Measurements from ENCODE around the gene TMEM140.
"Not testable (repeated sequence)": the region's sequence is repeated elsewhere in the genome, so short reads cannot be mapped to it uniquely, and the experiment has no call there.

TMEM140 gene

DNA sequence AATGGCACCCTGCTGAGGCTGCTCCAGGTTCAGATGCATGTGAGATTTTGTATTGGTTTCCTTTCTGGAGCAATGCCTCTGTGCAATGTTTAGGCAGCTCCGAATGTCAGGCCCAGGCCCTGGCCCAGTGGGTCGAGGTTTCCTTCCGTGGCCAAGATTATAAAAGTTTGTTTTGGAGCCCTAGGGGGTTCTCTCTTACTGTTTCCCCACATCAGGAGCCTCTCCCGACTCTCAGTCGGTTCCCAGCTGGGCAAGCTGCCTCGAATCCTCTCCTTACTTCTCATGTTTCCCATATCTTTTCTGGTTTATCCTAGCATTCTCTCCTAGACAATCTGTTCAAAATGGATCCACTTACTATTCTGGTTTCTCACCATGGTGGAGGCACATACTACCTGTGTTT lies 11.0 kb downstream of the TMEM140 start:
- DNase-seq (ENCODE audit: low read depth): no peak

DNA sequence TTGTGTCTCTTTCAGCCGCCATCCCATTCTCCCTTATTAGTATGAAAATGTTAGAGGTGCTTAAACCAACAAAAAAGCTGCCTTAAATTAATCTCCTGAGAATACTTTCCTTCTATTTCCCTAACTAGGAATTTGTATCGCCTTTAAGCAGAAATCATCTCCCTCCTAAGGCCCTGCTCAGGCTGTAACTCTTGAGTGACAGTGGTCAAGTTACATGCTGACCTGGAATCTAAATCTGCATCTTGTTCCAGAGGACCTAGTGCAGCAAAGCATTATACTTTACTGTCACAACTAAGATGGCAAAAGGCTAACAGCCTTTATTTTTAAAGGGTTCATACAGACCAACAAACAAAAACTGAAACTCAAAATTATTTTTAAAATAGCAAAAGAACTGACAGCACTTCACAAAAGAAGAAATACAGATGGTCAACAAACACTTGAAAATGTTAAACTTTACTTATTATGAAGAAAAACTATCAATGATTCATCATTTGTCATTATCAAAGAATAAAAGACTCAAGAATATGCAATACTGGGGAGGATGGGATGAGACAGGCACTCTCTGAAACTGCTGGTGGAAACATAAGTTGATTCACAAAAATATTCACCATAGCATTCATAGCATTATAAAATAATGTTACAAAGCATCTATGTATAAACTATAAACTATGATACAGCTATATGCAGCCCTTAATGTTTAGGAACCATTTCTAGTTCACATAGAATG lies 11.7 kb downstream of the TMEM140 start:
- DNase-seq (ENCODE audit: low read depth): no peak

DNA sequence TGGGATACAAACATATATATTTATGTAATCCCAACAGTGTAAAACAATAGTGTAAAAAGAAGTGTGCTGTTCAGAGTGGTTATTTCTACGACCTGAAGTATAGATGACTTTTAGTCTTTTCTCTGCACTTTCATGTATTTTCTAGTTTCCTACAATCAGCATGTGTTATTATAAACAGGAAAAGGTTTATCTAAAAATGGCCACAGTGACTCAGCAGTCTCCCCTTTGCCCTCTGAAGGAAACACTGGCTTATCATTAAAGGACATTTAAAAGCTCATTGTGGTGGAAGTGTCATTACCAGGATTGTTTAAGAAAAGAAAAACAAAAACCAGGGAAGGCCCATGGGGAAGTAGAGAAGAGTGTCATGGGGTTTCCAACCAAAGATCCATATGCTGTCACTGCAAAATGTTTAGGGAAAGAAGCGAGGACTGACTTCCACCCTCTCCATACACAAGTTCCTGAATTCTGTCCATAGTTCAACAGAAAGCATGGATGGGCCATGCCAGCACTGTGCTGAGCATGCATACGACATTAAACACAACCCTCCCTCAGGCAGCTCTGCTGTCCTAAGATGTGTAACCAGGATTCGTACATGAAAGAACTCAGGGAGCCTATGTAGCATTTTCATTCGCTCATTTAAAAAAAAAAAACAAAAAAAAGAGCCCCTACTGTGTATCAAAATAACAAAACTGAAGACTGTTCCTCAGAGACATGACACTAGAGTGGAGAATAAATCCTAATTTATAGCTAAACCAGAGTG lies 12.4 kb downstream of the TMEM140 start:
- DNase-seq (ENCODE audit: low read depth): no peak

DNA sequence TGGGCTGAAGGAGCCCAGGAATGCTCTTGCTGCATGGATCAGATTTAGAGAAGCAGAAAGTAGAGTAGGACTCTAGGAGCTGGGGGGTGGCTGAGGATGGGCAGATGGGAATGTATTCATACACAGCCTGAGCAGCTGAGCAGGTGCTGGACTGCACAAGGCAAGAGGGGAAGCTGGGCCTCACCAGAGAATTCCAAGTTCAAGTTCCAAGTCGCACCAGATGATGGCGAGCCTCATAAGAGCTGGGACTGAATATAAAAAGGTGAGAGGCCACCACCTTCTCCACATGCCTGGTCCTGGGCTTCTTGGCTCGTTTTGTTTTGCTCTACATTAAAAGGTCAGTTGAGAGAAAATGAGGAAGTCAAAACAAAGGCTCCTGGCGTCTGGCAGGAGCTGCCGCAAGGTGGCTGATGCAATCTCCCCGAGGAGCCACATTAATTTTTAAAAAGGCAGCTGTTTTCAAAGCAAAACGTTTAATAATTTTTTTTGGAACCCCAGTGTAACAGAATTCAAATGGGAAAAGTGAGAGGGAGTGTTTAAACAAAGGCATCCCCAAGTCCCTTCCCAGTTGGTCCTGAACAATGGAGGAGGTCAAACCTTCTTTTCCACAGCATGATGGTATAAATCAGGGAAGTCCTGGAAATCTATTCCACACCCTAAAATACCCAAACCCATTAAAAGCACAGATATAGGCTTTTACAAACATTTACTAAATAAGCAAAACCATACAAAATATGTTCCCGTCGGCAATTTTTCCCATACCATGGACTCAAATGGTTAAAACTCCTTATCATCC lies 13.2 kb downstream of the TMEM140 start:
- no peak for DNase-seq (ENCODE audit: low read depth)

DNA sequence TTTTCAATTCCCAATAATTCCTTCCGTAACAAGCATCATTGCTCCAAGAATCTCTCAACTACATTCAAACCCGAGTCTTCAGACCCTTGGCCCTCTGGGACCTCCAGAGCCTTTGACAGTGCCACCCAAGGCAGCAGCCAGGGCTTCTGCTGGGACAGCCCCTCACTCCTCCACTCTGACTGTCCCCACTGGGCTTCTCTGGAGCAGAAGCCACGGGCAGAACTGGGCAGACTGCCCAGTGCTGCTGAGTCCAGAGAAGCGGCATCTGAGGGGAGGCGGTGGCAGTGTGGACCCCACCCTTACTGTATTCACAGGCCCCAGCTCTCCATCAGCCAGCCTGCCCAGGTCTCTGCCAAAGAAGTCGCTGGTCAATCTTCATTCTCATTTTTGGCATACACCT lies 13.8 kb downstream of the TMEM140 start:
- DNase-seq (ENCODE audit: low read depth): no peak

DNA sequence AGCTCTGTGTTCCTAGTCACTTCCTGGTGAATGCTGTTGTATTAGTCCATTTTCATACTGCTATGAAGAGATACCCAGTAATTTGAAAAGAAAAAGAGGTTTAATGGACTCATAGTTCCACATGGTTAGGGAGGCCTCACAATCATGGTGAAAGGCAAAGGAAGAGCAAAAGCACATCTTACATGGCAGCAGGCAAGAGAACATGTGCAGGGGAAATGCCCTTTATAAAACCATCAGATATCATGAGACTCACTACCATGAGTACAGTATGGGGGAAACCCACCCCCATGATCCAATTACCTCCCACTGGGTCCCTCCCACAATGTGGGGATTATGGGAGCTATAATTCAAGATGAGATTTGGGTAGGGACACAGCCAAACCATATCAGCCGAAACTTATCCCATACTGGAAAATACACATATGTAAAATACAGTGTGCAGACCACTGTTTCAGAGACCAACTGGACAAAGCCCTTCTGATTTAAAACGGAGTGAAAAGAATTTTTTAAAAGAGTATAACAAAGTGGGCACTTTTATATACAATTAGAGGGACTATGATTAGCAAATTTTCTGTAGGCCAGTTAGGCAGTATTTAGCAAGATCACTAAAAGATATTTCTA lies 14.6 kb downstream of the TMEM140 start:
- no peak for DNase-seq (ENCODE audit: low read depth)

DNA sequence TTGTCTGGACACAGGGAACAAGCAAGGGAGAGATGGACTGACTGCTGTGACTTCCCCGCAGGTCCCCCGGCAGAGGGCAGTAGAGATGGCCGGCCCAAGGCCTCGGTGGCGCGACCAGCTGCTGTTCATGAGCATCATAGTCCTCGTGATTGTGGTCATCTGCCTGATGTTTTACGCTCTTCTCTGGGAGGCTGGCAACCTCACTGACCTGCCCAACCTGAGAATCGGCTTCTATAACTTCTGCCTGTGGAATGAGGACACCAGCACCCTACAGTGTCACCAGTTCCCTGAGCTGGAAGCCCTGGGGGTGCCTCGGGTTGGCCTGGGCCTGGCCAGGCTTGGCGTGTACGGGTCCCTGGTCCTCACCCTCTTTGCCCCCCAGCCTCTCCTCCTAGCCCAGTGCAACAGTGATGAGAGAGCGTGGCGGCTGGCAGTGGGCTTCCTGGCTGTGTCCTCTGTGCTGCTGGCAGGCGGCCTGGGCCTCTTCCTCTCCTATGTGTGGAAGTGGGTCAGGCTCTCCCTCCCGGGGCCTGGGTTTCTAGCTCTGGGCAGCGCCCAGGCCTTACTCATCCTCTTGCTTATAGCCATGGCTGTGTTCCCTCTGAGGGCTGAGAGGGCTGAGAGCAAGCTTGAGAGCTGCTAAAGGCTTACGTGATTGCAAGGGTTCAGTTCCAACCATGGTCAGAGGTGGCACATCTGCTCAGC lies 16.6 kb downstream of the TMEM140 start:
- no peak for DNase-seq (ENCODE audit: low read depth)

DNA sequence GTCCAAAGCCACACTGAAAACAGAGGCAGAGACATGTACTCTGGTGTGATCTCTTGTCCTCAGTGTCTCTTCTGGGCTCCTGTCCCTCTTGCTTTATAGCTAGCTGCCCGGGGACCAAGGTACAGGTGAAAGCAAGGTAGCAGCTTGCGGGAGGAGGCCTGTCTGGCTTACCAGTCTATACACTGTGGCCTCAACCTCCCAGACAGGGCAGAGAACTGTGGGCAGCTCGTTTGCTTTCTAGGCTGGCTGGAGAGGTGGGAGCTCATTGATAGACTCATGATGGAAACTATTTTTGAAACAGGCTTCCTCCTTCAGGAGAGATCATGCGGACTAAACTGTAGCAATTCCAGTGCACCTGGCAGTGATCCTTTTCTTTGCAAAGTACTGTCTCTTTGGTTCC lies 18.0 kb downstream of the TMEM140 start:
- DNase-seq (ENCODE audit: low read depth): no peak

DNA sequence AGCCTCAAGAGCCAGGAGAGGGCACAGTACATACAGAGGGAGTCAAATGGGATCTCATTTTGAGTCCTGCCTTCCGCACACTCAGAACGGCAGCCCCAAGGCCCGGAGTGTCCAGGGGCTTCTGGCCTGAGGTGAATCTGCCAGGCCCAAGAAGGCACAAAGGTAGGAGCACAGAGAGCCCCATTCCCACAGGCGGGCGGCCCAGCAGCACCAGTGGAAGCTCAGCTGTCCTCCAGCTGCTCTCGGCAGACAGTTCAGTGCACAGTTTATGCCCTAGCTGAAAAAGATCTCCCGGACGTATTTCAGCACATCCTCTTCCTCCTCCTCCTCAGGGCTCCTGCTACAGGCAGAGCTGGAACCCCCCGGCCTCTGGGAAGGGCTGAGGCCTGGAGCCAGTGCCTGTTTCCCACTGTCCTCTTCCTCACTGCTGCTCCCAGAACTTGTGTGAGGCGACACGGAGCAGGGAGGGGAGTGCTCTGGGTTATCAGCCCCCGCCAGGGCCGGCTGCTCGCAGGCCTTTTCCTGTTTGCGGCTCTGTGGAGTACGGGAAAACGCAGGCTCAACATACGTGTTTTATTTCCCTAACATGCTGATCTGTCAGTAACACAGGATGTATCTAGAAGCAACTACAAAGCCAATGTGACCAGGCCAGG lies 18.6 kb downstream of the TMEM140 start:
- no peak for DNase-seq (ENCODE audit: low read depth)

DNA sequence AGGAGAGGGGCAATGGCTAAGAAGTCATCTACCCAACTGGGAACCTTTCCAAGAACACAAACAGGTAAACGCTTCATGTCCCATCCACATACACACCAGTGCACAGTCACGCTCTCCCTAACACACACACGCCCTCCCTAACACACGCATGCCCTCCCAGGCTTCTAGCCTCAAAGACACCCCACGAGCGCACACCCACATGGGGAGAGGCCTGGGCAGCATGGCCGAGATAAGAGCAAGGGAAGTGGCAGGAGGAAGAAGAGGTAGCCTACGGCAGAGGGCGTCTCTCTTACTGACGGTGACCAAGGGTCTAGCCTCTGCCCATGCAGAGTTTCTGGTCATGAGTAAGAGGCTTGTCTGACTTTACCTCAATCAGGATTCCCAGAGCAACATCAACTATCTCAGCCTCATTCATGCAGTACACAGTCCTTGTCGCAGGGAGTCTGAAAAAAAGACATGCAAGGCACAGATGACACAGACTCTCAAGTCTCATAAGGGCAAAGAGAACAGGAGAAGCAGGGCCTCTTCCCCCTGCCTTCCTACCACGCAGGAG lies 19.6 kb downstream of the TMEM140 start:
- DNase-seq (ENCODE audit: low read depth): no peak

DNA sequence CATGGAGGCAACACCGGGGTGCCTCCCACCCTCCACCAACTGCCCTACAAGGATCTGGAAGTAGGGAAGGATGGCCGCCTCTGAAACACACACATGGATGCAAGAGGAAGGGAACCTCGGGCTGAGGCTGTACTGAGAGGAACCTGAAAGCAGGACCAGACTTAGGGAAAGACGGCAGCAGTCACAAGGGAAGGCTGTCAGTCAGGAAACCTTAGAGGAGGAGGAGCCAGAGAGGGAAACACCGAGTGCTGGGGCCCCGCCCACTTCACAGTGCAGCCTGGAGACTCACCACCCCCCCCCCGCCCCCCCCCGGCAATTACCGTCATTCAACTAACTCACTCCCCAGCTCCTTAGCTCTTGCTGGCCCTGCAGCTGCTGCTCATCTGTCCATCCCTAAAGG lies 20.1 kb downstream of the TMEM140 start:
- no peak for DNase-seq (ENCODE audit: low read depth)

DNA sequence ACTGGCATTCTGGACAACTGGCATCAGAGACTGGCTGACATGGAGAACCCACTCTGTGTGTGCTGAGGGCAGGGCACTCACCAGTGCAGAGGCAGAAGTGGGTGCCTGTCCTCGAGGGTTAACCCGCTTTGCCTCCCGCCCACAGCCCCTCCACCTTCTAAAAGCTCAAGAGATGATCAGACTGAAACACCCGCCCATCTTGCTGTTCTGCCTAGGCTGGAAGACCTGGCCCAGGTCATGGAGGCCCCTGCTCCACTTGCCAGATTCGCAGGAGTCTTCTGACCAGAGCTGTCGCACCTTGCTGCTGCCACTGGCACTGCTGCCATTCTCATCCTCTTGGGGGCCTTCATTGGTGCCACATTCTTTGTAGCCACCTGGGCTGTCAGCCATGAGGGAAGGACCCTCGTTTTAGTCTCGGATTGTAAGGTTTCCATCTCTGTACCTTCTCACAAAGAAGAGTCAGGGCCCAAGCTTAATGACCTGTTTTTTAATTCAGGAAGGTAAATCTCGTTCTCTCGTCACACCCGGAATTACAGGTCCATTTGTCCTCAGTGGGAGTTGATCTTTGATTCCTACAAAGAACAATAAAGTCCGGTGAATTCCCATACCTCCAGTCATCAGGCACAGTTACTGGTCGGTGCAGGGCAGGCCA lies 20.7 kb downstream of the TMEM140 start:
- DNase-seq (ENCODE audit: low read depth): no peak

DNA sequence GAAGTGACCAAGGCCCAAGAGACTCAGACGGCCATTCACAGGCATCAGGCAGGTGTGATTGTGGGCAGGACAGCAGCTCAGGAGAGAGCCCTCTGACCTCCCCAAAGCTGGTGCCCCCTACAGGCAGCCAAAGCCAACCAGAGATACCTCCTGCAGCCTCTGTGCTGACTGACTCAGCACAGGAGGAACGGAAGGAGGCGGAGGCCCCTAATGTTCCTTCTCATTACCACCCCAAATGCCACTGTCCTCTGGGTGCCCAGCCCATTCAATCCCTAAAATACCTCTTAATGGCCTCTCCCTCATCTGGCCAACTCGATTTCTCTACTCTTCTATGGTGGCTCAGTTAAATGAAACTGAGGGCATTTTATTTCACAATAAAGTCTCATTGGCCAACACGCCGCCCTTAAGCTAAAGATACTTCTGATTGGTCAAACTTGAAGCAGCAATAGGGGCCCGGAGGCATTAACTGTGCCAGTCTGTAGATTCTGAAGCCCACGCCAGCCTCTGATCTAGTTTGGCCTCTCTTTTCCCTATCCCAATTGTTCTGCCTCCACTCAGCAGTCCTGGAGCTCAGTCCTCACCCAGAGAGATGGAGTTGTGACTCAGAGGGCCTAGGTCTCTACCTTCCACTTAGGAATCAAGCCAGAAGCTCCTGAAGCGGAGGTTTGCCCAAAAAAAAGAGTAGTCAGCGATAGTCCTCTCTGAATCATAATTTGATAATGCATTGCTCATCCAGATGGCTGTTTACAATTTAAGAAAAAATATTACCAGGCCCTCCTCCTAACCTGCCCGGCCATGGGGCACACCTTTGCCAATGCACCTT lies 21.5 kb downstream of the TMEM140 start:
- DNase-seq (ENCODE audit: low read depth): no peak

DNA sequence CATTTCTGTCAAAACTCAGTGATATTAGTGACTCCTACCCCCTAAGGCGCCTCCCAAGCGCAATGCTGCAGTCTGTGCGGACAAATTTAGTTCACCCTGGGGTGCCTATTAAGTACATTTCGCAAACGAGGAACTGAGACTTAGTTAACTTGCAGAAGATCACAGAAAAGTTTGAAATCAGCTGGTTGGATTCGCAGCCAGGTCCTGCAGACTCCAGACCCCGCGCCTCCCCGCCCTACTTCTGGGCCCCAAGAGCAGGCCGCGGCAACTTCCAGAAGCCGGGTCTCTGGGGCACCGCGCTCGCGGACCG lies 22.0 kb downstream of the TMEM140 start:
- no peak for DNase-seq (ENCODE audit: low read depth)

DNA sequence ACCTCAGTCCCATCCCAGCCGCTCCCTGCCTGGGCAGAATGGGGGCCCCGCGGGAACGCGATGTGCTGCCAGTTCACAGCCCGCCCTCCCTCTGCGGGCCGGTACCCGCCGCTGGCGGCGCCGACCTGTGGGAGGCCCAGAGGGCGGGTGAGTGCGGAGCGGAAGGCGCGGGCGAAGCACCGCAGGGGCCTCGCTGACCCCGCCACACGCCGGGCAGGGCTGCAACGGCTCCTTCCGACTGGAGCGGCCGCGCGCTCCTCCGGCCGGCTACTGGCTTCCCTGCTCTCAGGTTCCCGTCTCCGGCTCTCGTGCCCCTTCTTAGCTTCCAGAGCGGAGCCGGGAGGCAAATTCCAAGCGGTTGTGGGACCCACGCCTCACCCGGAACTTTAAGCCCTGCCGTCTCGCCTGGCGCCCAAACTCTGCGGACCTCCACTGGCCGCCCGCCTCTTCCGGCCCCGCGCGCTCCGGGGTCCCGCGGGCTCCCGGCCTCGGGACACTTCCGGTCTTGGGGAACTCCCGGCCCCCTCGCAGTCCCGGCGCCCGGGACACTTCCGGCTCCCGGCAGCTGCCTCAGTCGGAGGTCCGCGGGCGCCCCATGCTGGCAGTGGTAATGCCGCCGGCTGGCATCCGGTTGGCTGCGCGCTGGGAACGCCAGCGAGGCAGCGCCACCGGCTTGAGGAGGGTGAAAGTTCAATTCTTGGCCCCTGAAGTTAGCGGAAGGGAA lies 22.6 kb downstream of the TMEM140 start, which contains the start of gene CYREN:
Gene CYREN, minus strand, starts transcription at position 434 of the 724 bp plus-strand sequence. CDS start 1,785 bp downstream, outside the sequence.
- peak; percentile 71 for DNase-seq (ENCODE audit: low read depth)

DNA sequence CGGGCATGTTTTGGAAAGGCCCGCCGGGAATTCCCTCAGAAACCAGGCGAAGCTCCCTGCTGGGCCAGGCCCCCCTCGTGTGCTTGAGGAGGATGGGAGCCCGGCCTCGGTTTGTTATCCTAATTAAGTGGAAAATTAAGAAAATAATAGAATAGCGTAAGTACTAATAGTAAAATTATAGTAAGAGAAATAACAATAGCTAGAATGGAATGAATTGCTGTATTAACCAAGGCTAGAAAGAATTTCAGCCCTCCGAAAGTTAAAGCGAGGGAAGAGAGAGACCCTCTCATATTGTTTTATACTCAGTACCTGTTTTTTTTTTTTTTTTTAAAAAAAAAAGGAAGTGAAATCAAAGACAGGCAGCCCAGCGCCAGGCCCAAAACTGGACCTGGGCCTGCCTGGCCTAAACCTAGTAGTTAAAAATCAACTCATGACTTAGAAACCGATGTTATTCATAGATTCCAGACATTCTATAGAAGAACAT lies 23.2 kb downstream of the TMEM140 start:
- DNase-seq (ENCODE audit: low read depth): not testable (repeated sequence)

DNA sequence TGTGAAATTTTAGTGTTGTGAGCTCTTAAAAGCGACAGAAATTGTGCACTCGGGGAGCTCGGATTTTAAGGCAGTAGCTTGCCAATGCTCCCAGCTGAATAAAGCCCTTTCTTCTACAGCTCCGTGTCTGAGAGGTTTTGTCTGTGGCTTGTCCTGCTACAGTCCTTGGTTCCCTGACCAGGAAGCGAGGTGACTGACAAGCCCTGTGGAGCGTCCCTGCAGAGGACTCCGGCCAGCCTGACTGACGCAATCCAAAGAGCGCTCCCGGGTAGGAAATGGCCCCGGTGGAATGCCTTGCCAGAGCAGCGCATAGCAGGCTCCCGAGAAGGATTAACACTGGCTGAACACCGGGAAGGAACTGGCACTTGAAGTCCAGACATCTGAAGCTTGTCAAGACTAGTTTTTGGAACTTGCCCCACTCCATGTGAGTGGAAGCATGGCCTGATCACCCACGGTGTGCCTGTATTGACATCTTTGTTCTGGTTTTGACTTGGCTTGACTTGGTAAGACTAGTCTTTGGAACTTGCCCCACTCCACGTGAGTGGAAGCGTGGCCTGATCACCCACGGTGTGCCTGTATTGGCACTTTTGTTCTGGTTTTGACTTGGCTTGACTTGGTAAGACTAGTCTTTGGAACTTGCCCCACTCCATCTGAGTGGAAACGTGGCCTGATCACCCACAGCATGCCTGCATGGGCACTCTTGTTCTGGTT lies 23.9 kb downstream of the TMEM140 start:
- DNase-seq (ENCODE audit: low read depth): not testable (repeated sequence)

DNA sequence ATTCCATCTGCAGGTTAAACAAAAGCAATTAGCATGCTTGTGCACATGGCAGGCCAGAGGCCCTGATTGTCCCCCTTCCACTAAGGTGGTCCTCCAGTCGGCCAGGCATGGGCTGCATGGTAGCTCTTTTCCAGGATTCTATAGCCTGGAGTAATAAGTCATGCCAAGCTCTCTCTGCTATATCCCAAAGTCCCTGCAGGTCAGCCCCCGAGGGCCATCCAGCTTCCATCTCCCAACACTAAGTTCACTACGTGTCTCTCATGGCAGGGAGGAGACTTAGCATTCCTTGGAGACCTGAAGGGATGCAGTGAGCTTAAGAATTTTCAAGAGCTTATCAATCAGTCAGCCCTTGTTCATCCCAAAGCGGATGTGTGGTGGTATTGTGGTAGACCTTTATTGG lies 26.0 kb downstream of the TMEM140 start:
- DNase-seq (ENCODE audit: low read depth): not testable (repeated sequence)

All from CMK (cell line).